Aorta (tissue), 4 donors: ENCODE measurements around the gene C2orf15. TPM values are rescaled to one million over a fixed set of nuclear protein-coding genes. Genes with fewer than 3 reads are reported as not detected.

Experiments
- polyA plus RNA-seq, 2 donors: library from polyadenylated mRNA; stranded (reverse); fragments of 200-250 nt; gene quantifications; one replicate each; pipeline ENCODE4 v1.2.3, GENCODE V29; 2013
- total RNA-seq, 2 donors: library from RNA; stranded (reverse); fragmentation: NEBNext Ultra II Directional; extraction: Animal tissue kit (Norgen Biotek cat#: 25700); gene quantifications; one replicate each; pipeline ENCODE4 v1.2.1, GENCODE V29; 2021
- donor health status: healthy with polysubstance abuse.
- donor health status: Bipolar disorder and iron deficiency.
- donor health status: DM: no; HTN: no; CAD: no.
- donor health status: DM: yes; HTN: yes; CAD: no.

Gene C2orf15
- total and polyA plus RNA-seq, 4 donors: 0.36 to 0.75 (median 0.65) TPM; not detected in 1

Other genes starting within 250 kb of the C2orf15 start
- gene CRACDL, start 205.5 kb upstream of the C2orf15 start, total RNA-seq: 1 to 10 TPM; 6.0 to 7.5 TPM
- 1 to 10 TPM in 1 of 2 donors, under 1 TPM in 1; 0.67 to 6.4 TPM for gene CRACDL, start 205.5 kb upstream of the C2orf15 start, polyA plus RNA-seq
- gene TSGA10, start 13.2 kb downstream of the C2orf15 start, total RNA-seq: 1 to 10 TPM; 4.3 to 9.4 TPM
- gene TSGA10, start 13.2 kb downstream of the C2orf15 start, polyA plus RNA-seq: 1 to 10 TPM; 1.5 to 2.9 TPM
- 10 to 100 TPM in 1 of 2 donors, 1 to 10 TPM in 1; 6.9 to 13.5 TPM for gene LIPT1, start 13.3 kb downstream of the C2orf15 start, total RNA-seq
- 10 to 100 TPM in 1 of 2 donors, 1 to 10 TPM in 1; 9.2 to 11.9 TPM for gene LIPT1, start 13.3 kb downstream of the C2orf15 start, polyA plus RNA-seq
- gene MITD1, start 39.4 kb downstream of the C2orf15 start, total RNA-seq: 10 to 100 TPM; 20.2 to 28.0 TPM
- gene MITD1, start 39.4 kb downstream of the C2orf15 start, polyA plus RNA-seq: 10 to 100 TPM; 23.4 to 40.7 TPM
- gene MRPL30, start 39.5 kb downstream of the C2orf15 start, total RNA-seq: 10 to 100 TPM; 17.4 to 19.8 TPM
- gene MRPL30, start 39.5 kb downstream of the C2orf15 start, polyA plus RNA-seq: 10 to 100 TPM; 13.5 to 14.6 TPM
- not detected for gene LYG2, start 114.0 kb downstream of the C2orf15 start, total RNA-seq
- not detected for gene LYG2, start 114.0 kb downstream of the C2orf15 start, polyA plus RNA-seq
- 1 to 10 TPM; 1.8 to 2.7 TPM for gene LYG1, start 159.5 kb downstream of the C2orf15 start, total RNA-seq
- gene LYG1, start 159.5 kb downstream of the C2orf15 start, polyA plus RNA-seq: 1 to 10 TPM in 1 of 2 donors, under 1 TPM in 1; 0.88 to 2.6 TPM
- 10 to 100 TPM; 26.1 to 29.6 TPM for gene TXNDC9, start 194.6 kb downstream of the C2orf15 start, total RNA-seq
- 10 to 100 TPM; 24.5 to 43.6 TPM for gene TXNDC9, start 194.6 kb downstream of the C2orf15 start, polyA plus RNA-seq
- 10 to 100 TPM; 42.3 to 57.9 TPM for gene EIF5B, start 195.7 kb downstream of the C2orf15 start, total RNA-seq
- gene EIF5B, start 195.7 kb downstream of the C2orf15 start, polyA plus RNA-seq: 10 to 100 TPM; 54.5 to 59.3 TPM